HAP-1 (cell line): ENCODE measurements around the gene NHLRC1.

Experiments used
- DNase-seq, 2 experiments: peaks; one replicate each; pipeline ENCODE4 v3.0.0-alpha.2; 2016 to 2020; ENCODE audit warnings: low spot score in 2 of 2
- H3K27me3 ChIP-seq: fragments of 250-450 bp; sonication (Bioruptor Pico); 2 replicates; pipeline ENCODE4 v1.5.1; 2020; ENCODE audit warnings: low read depth, mild to moderate bottlenecking, moderate library complexity
- H3K36me3 ChIP-seq: fragments of 250-450 bp; sonication (Bioruptor Pico); replicated peaks from 2 replicates; pipeline ENCODE4 v1.5.1; 2020; ENCODE audit warnings: mild to moderate bottlenecking
- H3K4me1 ChIP-seq: fragments of 250-450 bp; sonication (Bioruptor Pico); 2 replicates; pipeline ENCODE4 v1.5.1; 2020; ENCODE audit warnings: mild to moderate bottlenecking
- H3K4me3 ChIP-seq: fragments of 250-450 bp; sonication (Bioruptor Pico); 2 replicates; pipeline ENCODE4 v1.5.1; 2020; ENCODE audit warnings: mild to moderate bottlenecking, moderate library complexity
- H3K9me3 ChIP-seq: fragments of 250-450 bp; sonication (Bioruptor Pico); 2 replicates; pipeline ENCODE4 v1.5.1; 2020; ENCODE audit warnings: mild to moderate bottlenecking, moderate library complexity
- in situ Hi-C: fragments of 300-500 bp; cut with MboI; formaldehyde crosslinking; loops from 3 replicates; pipeline ENCODE4 v1.14.3; 2020; ENCODE audit warnings: low sequenced_read_pairs, inconsistent platforms, mixed read lengths

NHLRC1 gene

DNA sequence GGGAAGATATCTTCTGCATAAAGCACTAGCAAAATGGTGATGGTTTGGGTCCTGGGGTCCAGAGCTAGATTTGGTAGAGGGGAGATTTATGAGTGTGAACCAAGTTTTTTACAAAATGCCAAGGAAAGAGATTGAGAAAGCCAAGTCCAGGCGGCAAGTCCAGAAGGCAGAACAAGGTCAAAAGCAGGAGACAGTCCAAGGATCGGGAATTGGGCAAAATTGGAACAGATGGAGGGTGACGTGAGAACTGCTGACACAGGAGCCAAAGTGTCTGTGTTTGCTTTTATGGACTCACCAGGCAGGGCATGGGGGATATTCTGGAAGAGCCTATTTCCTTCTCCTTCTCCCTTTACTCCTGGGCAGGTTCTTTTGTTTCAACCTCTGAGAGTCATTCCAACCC, 4.1 kb downstream of the NHLRC1 start:
- Histone ChIP-seq H3K36me3 (no peaks in the 10 kb centered on the region), H3K9me3 (no peaks in the 10 kb centered on the region), H3K4me1 (no peaks in the 10 kb centered on the region), H3K27me3 (no peaks in the 10 kb centered on the region), H3K4me3 (no peak overlapping the region)
- in situ Hi-C loops, result no loop called here
- no peak for DNase-seq

DNA sequence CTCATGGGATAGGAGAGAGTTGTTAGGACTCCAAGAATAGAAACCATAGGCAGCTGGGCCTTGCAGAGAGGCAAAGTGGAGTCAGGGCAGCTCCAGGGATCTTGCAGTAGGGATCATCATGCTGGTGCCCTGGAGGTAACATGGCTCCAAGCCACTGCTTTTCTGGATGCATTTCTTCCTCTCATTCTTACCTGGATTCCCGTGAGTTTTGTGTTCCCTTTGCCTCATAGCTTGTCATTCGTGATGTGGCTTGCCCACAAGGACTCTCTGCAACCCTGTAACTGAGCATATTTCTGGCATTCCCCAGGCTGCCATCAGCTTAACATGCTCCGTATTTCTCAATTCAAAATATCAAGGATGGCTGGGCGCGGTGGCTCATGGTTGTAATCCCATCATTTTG, 5.3 kb downstream of the NHLRC1 start:
- in situ Hi-C loops, result no loop called here
- no peaks in the 10 kb centered on the region for H3K9me3 ChIP-seq
- no peak for DNase-seq
- no peaks in the 10 kb centered on the region for H3K36me3 ChIP-seq
- no peaks in the 10 kb centered on the region for H3K27me3 ChIP-seq
- H3K4me3 ChIP-seq, result no peak overlapping the region
- no peaks in the 10 kb centered on the region for H3K4me1 ChIP-seq

- in situ Hi-C loops, result no loop called here
These were observed 7.1 kb downstream of the NHLRC1 start for GRCh38 chr6:18115356-18115755.

GRCh38 chr6:18110162-18110561, 12.3 kb downstream of the NHLRC1 start:
- H3K4me3 ChIP-seq, result no peak overlapping the region
- no peak for DNase-seq
- no peaks in the 10 kb centered on the region for H3K4me1 ChIP-seq
- in situ Hi-C loops, result no loop called here
- no peaks in the 10 kb centered on the region for H3K9me3 ChIP-seq
- H3K36me3 ChIP-seq, result no peaks in the 10 kb centered on the region
- no peaks in the 10 kb centered on the region for H3K27me3 ChIP-seq

More at GRCh38 chr6:18115356-18115755, 7.1 kb downstream of the NHLRC1 start:
- Histone ChIP-seq H3K36me3 (no peaks in the 10 kb centered on the region), H3K4me3 (no peak overlapping the region), H3K4me1 (no peaks in the 10 kb centered on the region), H3K9me3 (no peaks in the 10 kb centered on the region), H3K27me3 (no peaks in the 10 kb centered on the region)
- no peak for DNase-seq

- no peaks in the 10 kb centered on the region for H3K27me3 ChIP-seq
- DNase-seq, result no peak
- in situ Hi-C loops, result no loop called here
- no peaks in the 10 kb centered on the region for H3K9me3 ChIP-seq
- H3K4me1 ChIP-seq, result no peaks in the 10 kb centered on the region
- H3K4me3 ChIP-seq, result no peak overlapping the region
- H3K36me3 ChIP-seq, result no peaks in the 10 kb centered on the region
These were observed 15.4 kb downstream of the NHLRC1 start for GRCh38 chr6:18107061-18107460.

GRCh38 chr6:18102783-18103509, 19.5 kb downstream of the NHLRC1 start:
- Histone ChIP-seq H3K4me3 (no peak overlapping the region), H3K36me3 (no peaks in the 10 kb centered on the region), H3K27me3 (no peaks in the 10 kb centered on the region), H3K4me1 (no peaks in the 10 kb centered on the region), H3K9me3 (no peaks in the 10 kb centered on the region)
- no peak for DNase-seq
- in situ Hi-C loops, result no loop called here

DNA sequence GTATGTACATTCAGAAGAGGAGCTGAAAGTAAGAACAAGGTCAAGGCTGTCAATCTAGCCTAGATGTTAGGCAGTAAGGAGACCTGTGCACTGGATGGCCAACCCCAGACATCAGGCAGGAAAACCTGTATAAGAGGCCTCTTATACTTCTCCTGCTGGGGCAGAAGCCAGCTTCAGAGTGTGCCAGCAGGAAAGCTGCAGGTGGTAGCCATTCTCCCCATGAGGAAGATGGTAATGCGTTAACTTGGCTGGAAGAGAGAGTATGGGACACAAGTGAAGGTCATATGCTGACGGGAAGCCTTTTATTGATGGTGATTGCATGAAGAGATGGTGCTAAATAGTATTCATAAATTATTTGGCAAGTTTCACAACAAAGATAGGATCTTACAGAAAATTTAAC, 20.6 kb downstream of the NHLRC1 start:
- Histone ChIP-seq H3K27me3 (no peaks in the 10 kb centered on the region), H3K9me3 (no peaks in the 10 kb centered on the region), H3K4me3 (no peak overlapping the region), H3K4me1 (no peaks in the 10 kb centered on the region), H3K36me3 (no peaks in the 10 kb centered on the region)
- DNase-seq, result no peak
- in situ Hi-C loops, result no loop called here

DNA sequence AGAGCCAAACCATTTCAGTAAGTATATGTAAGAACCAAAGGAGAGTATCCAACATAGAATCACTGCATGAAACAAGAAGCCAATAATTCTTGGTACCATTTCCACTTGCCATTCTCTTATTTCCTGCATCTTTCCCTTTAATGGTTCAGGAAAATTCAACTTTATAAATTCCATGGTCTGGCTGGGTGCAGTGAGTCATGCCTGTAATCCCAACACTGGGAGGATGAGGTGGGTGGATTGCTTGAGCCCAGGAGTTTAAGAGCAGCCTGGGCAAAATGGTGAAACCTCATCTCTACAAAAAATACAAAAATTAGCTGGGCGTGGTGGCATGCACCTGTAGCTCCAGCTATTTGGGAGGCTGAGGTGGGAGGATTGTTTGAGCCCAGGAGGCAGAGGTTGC, 21.2 kb downstream of the NHLRC1 start:
- no peak for DNase-seq
- Histone ChIP-seq H3K4me1 (no peaks in the 10 kb centered on the region), H3K36me3 (no peaks in the 10 kb centered on the region), H3K27me3 (no peaks in the 10 kb centered on the region), H3K9me3 (no peaks in the 10 kb centered on the region), H3K4me3 (no peak overlapping the region)
- in situ Hi-C loops, result no loop called here

- H3K36me3 ChIP-seq, result no peaks in the 10 kb centered on the region
- in situ Hi-C loops, result no loop called here
- no peaks in the 10 kb centered on the region for H3K9me3 ChIP-seq
These were observed 22.2 kb downstream of the NHLRC1 start for GRCh38 chr6:18100296-18100695.

DNA sequence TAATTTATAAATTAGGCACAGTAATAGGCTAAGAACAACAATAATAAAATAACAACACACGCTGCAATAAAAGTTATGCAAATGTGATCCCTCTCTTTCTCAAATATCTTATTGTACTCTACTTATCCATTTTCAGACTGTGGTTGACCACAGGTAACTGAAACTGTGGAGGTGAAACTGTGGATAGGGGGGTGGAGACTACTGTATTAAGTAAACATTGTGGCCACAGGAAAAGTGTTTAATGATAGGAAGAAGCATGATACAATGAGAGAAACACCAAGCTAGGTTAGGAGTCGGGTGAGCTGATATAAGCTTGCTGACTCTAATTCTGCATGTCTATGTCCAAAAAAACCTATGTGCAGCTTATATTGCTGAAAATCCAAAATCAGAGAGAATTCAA, 23.0 kb downstream of the NHLRC1 start:
- Histone ChIP-seq H3K4me1 (no peaks in the 10 kb centered on the region), H3K4me3 (no peak overlapping the region), H3K36me3 (no peaks in the 10 kb centered on the region), H3K27me3 (no peaks in the 10 kb centered on the region), H3K9me3 (no peaks in the 10 kb centered on the region)
- no peak for DNase-seq
- in situ Hi-C loops, result no loop called here

More at GRCh38 chr6:18100296-18100695, 22.2 kb downstream of the NHLRC1 start:
- no peak overlapping the region for H3K4me3 ChIP-seq
- H3K4me1 ChIP-seq, result no peaks in the 10 kb centered on the region
- no peaks in the 10 kb centered on the region for H3K27me3 ChIP-seq
- DNase-seq, result no peak

- DNase-seq, result no peak
- in situ Hi-C loops, result no loop called here
- no peak overlapping the region for H3K4me3 ChIP-seq
- no peaks in the 10 kb centered on the region for H3K27me3 ChIP-seq
- H3K36me3 ChIP-seq, result no peaks in the 10 kb centered on the region
- H3K4me1 ChIP-seq, result no peaks in the 10 kb centered on the region
- no peaks in the 10 kb centered on the region for H3K9me3 ChIP-seq
These were observed 26.1 kb downstream of the NHLRC1 start for GRCh38 chr6:18096423-18096822.

- H3K36me3 ChIP-seq, result no peaks in the 10 kb centered on the region
- H3K9me3 ChIP-seq, result peaks cover 6% of the 10 kb centered on the region
- no peaks in the 10 kb centered on the region for H3K27me3 ChIP-seq
- H3K4me1 ChIP-seq, result no peaks in the 10 kb centered on the region
- in situ Hi-C loops, result no loop called here
- DNase-seq, result no peak
- H3K4me3 ChIP-seq, result no peak overlapping the region
These were observed 31.1 kb downstream of the NHLRC1 start for GRCh38 chr6:18091382-18091781.

- H3K27me3 ChIP-seq, result no peaks in the 10 kb centered on the region
- DNase-seq, result no peak
- H3K9me3 ChIP-seq, result peaks cover 6% of the 10 kb centered on the region
- no peaks in the 10 kb centered on the region for H3K4me1 ChIP-seq
- in situ Hi-C loops, result no loop called here
- no peaks in the 10 kb centered on the region for H3K36me3 ChIP-seq
- no peak overlapping the region for H3K4me3 ChIP-seq
These were observed 32.1 kb downstream of the NHLRC1 start for GRCh38 chr6:18090349-18090786.

- in situ Hi-C loops, result no loop called here
- Histone ChIP-seq H3K4me1 (no peaks in the 10 kb centered on the region), H3K27me3 (no peaks in the 10 kb centered on the region), H3K36me3 (no peaks in the 10 kb centered on the region), H3K4me3 (no peak overlapping the region), H3K9me3 (peaks cover 6% of the 10 kb centered on the region)
- DNase-seq, result no peak
These were observed 33.8 kb downstream of the NHLRC1 start for GRCh38 chr6:18088419-18089296.
